Fibroblast of mammary gland (primary cell): ENCODE measurements around the gene ACSS1.

Source experiments
- DNase-seq: peaks from one replicate; pipeline ENCODE4 v3.0.0-alpha.2; 2010; ENCODE audit warnings: low read depth
- H3K4me3 ChIP-seq: 2 replicates; pipeline ENCODE4 v1.5.1; 2011; ENCODE audit warnings: low read depth, mild to moderate bottlenecking, low read length, moderate library complexity; ENCODE audit not compliant: control insufficient read depth
- CTCF ChIP-seq: conservative IDR thresholded peaks from 2 replicates; pipeline ENCODE4 v1.5.1; 2011; ENCODE audit warnings: low read depth, low read length, inconsistent platforms; ENCODE audit not compliant: control insufficient read depth, insufficient read depth

The ACSS1 gene

GRCh38 chr20:25089662-25090061, 31.7 kb upstream of the ACSS1 start:
- no peak for TF ChIP-seq CTCF
- DNase-seq: no peak
- H3K4me3 ChIP-seq: no peak overlapping the region

- no peak for DNase-seq
- no peak overlapping the region for H3K4me3 ChIP-seq
- no peak for TF ChIP-seq CTCF
Observed at GRCh38 chr20:25089096-25089495, 31.2 kb upstream of the ACSS1 start.

GRCh38 chr20:25088267-25088666, 30.3 kb upstream of the ACSS1 start:
- no peak for DNase-seq
- no peak for TF ChIP-seq CTCF
- H3K4me3 ChIP-seq: no peak overlapping the region

- DNase-seq: no peak
- H3K4me3 ChIP-seq: no peak overlapping the region
- TF ChIP-seq CTCF: no peak
Observed at GRCh38 chr20:25087186-25087929, 29.4 kb upstream of the ACSS1 start.

- no peak overlapping the region for H3K4me3 ChIP-seq
- TF ChIP-seq CTCF: no peak
- DNase-seq: no peak
Observed at GRCh38 chr20:25085756-25086495, 28.0 kb upstream of the ACSS1 start.

- H3K4me3 ChIP-seq: no peak overlapping the region
- no peak for DNase-seq
- TF ChIP-seq CTCF: no peak
Observed at GRCh38 chr20:25084626-25085187, 26.8 kb upstream of the ACSS1 start.
